SKM-1 treated with dmso at 0.1 percent for 144 hours (cell line): ENCODE data around the gene PC.

ENCODE experiments used
- DNase-seq: peaks from one replicate; lab custom pipeline; 2025; ENCODE audit not compliant: unreplicated experiment; lab: John Stamatoyannopoulos, UW

PC gene

DNA sequence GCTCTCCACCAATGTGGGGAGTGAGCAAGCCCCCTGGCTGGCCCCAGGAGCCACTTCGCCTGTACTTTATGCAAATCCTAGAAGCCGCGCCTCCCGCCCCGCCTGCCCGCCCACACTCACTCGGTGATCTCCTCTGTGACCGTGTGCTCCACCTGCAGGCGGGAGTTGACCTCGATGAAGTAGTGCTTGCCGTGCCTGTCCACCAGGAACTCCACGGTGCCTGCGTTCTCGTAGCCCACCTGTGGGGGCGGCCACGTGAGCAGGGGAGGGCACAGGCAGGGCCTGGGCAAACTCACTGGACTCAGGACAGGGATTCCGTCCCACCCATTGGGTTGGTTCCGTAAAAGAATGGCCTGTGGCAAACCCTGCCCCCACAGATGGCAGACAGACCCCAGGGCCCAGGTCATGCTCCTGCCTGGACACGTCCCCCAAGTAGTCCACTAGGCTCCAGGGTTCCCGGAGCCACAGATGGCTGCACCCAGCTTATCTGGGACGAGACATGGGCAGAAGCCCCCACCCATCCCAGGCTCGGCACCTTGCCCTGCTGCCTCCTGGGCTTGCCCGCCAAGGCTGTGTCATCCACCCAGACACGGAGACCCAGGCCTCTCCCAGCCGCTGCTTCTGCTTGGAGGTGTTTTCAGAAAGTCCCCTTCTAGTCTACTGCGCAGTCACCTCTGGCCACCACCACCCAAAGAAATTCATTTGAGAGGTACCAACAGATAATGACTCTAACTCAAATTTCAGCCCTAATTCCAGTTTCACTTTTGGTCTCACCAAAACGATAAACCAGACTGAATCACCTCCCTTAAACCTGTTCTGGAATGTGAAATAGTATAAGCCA lies 89.2 kb downstream of the PC start:
- no peak for DNase-seq

DNA sequence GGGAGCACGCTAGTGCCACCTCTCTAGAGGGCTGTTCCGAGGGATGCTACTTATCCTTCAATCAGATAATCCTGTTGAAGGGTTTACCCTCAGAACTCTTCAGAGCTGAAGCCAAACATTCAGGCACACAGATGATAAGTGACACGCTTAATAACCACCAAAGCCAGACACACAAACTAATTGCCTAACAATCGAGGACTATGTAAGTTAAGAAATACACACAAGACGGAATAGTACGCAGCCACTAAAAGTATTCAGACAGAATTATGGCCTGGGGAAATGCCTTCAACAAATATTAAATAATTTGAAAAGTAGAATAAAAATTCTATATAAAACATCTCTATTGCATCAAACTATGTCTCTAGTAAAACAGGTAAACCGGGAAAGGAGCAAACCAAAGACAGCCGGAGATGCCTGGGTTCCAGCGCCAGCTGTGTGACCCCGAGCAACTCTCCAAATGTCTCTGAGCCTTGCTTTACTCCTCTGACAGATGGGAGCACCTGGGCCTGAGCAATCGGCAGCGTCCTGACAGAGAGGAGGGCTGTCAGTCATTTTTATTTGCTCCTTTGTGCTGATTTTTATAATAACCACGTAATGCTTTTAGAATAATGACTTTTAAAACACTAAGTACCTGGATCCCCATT lies 90.0 kb downstream of the PC start:
- DNase-seq = no peak

DNA sequence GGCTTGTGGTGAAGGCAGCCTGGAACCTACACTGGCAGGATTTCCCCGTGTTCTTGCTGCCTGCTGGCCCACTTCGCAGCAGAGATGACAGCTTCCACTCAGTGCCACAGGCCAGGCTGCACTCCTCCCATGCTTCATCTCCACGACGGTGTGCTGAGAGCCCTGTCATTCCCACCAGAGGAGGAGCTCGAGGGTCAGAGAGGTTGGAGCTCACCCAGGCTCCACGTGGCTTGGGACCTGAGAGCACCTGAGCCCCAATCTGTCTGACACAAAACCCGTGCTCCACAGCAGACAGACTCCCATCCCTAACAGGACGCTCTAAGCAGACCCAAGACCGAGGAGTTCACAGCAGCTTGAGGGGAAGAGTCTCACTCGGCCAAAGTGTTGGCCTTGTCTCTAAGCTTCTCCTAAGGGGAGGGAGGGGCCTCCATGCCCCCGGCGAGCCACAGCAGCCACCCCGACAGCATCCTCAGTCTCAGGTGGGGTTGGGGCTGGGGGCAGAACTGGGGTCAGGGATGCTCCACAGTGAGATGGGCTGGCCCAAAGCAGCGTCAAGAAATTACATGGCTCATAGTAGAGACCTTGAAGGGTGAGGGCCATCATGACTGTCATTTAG lies 90.7 kb downstream of the PC start:
- DNase-seq = no peak

DNA sequence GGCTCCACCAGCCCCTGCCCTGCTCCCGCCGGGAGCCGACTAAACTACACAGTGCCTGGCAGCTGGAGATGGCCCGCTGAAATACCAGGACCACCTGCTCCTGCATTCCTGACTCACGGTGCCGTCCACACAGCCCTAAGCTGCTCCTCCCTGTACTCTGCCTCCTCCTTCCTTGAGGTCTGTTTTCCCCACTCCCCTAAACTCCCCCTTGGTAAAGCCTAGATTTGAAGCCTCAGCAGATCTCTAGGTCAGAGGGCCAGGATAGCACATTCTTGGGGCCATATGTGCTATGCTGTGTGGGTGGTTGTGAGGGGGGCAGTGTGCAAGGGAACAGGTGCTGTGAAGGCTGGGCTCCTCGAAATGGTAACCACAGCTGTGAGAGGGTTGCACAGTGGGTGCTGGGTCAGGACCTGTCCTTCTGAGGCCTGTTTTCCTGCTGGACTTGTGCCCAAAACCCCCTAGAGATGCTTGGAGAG lies 91.6 kb downstream of the PC start:
- no peak for DNase-seq

DNA sequence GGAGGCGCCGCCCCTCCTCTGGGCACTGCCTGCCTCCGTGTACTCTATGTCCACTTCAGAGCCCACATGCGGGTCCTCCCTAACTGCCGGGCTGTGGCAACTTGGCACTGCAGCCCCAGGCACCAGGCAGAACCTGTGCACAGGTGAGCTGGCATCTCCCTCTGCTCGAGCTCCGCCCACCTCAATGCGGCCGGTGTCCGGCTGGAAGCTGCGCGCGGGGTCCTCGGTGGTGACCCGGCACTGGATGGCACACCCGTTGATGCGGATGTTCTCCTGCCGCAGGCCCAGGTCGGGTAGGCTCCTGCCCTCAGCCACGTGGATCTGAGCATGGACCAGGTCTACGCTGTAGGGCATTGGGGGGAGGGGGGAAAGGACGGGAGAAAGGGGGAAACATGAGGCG lies 92.2 kb downstream of the PC start:
- no peak for DNase-seq

DNA sequence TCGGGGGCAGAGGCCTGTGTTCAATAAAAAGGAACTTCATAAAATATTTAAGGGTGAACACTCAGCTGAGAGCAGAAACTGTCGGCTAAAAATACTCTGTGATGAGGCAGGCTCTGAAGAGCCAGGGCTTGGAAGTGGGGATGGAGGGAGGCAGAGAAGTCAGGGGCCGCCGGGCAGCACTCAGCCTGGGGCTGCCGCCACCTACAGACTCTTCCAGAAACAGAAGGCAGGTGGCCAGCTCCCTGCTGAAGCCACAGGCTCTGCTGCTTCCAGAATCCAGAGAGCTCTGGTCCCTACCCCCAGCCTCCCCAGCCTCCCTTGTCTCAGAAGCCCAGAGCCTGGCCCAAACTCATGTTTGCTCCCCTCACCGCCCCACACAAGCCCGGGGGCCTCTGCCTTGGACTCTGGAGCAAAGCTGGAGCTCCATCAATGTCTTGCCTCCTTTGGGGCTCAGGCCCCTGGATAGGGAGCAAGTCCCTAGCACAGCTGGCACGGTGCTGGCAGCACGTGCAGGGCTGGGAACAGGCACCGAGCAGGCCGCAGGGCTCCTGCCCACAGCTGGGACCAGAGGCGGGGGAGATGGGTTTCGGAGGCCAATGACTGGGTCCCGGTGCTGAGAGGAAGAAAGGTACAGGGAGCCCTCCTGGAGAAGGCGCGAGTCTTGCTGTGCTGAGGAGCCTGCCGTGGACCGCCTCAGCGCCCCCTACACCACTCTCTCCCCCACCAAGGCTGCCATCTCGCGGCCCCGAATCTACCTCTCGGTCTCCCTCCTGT lies 93.1 kb downstream of the PC start:
- no peak for DNase-seq

DNA sequence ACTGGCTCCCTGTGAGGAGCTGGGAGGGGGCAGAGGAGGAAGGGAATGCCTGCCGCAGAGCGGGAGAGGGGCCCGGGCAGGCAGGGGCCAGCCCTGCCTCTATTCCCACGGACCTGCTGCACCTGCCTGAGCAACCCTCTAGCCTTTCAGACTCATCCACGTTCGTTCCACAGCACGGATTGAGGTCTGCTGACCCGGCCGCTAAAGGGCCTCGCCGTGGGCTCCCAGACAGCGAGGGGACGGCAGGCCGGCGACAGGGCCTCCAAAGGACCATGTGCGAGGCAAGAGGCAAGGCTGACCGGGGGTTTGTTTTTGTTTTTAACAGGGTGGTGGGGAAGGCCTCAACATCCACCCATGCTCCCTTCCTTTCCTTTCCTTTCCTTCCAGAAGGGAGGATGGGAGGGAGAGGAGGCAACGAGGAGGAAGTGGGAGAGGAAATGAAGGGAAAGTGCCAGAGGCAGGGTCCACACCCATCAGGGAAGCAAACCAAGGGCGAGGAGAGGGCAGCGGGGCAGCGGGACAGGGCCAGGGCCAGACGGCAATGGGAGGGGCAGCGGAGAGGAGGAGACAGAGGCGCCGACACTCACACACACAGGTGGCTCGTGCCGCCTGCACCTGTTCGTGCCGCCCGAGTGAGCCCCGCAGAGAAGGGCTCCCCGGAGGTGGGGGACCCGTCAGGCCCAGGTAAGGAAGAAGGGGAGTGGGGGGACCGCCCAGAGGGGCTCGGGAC lies 93.8 kb downstream of the PC start:
- no peak for DNase-seq

DNA sequence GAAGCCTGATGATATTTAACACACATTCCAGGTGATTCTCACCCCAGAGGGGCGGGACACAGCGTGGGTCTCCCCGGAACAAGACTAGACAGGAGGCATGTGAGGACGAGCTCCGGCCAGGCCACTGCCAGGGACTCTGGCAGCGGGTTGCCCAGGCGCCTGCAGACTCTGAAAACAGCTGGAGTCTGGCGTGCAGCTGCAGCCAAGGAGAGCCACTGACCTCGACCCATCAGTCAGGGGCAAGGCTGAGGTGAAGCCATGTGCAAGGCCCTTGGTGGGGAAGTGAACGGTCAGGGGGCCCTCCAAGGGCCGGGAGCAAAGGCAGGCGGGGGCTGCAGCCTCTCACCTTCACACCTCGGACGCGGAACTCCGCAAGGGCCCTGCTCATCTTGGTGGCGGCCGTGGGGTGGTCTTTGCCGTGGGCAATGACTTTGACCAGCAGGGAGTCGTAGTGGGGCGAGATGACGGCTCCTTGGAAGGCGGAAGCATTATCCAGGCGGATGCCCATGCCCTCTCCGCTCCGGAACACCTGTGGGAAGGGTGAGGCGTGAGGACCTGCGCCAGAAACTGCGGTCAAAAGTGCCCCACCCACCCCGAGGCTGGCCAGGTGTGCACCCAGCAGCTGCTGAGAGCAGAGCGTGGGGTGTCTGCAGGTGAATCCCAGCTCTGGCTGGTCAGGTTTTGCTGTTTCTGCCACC lies 94.6 kb downstream of the PC start:
- DNase-seq = no peak

DNA sequence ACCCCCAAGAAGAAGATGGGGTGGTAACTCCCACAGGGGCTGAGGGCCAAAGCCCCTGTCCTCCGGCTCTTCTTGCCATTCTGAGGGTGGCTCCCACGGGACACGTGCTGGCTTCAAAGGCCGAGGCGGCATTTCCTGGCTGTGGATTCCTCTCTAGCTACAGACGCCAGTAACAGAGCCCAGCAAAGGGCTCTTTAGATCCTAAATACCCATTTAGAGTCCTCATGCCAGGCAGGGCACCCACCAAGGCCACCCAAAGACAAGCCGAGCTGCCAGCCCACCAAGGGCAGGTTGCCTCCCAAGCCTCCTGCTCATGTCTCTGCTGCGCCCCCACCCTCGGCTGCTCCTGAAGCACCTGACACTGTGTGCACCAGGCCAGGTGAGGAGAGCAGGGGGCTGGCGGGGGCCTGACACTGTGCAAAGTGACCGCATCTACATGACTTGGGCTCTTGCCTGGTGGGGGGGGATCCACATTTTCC lies 95.6 kb downstream of the PC start:
- no peak for DNase-seq

DNA sequence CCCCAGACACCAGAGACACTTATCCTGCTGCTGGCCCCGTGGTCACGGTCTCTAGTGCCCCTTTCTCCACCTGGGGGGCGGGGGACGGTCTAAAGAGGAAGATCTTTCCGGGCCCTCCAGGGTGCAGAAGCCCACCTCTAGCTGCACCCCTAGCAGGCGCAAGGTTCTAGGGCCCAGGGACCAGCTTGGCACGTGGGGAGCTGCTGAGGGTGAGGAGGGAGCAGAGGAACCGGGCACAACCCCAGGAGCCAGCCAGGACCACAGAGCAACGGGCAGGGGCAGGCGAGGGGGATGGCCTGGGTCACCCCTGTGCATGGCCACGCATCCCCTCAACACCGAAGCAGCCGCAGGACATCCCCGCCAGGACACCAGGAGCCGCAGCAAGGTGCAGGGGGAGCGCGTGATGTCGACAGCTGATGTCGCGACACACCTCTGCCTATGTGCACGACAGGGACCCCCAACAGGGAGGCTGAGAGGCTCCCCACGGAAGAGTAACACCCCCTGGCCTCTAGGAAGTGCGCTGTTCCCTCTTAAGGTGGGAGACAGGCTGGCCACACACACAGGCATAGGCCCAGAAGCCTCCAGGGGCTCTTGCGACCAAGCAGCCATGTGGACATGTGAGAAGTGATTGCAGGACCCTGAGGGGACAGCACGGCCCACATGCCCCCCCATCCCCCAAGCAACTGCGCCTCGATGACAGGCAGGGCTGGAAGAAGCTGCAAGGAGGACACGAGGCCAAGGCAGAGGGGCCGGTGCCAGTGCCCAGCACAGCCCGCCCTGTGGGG lies 96.2 kb downstream of the PC start:
- no peak for DNase-seq

DNA sequence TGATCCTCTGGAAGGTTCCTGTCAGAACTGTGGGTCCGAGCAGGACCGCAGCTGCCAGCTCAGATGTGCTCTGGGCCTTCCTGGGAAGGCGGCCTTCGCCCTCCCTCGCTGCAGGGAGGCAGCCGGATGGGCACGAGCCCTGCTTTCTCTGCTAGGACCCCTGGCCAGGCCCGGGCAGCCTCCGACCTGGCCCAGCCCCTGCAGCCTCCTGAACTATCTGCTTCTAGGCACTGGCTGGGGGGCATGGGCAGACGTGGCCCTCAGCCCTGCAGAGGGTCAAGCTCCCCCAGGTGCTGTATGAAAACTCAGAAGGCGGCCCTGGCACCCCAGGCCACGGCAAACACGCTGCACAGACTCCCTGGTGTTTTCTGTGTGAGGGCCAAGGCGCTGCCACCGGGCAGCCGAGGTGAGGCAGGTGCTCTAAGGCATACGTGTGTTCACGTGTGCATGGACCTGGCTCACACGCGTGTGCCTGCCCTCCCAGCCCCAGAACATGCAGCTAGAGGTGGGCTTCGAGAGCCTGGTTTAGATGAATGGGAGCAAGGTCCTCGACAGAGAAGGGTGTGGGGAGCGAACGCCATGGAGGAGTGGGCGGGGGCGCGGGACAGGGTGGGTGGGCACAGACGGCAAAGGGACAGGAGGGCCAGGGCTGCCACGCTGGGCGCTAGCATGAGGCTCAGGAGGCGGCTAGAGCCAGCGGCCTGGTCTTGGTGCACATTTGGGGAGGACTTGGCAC lies 97.0 kb downstream of the PC start:
- no peak for DNase-seq

DNA sequence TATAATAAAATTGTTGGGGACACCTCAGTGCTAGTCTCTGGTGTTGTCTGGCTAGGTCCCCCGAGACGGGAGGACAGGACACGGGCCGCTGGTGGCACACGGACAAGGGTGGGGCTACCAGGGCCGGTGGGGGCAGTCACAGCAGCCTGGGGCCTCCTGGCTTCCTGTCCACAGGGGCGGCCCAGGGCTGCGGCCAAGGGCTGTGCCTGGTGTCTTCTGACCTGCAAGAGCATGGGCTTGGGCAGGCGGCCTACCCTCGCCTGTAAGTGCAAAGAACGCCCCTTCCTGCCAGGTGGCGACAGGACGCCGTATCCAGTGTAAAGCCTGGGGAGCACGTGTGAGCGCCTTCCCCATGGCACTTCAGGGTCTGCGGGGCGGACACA lies 97.7 kb downstream of the PC start:
- DNase-seq = no peak

DNA sequence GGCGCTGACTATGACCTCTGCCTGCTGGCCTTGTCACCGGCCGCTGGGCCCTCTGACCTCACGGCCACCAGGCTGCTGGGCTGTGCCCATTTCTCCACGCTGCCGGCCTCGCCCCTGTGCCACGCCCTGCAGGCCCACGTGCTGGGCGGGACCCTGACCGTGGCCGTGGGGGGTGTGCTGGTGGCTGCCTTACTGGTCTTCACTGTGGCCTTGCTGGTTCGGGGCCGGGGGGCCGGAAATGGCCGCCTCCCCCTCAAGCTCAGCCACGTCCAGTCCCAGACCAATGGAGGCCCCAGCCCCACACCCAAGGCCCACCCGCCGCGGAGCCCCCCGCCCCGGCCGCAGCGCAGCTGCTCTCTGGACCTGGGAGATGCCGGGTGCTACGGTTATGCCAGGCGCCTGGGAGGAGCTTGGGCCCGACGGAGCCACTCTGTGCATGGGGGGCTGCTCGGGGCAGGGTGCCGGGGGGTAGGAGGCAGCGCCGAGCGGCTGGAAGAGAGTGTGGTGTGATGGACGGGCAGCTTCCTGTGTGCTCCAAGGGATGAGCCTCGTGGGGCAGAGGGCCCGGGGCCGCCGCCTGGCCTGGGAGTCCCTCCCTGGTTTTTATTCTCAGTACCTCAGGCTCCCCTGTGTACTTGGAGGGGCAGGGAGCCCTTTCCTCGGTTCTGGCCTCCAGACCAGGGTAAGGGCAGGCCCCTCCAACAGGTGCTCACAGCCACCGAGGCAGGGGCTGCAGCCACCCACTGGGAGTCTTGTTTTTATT lies 98.3 kb downstream of the PC start:
- no peak for DNase-seq

DNA sequence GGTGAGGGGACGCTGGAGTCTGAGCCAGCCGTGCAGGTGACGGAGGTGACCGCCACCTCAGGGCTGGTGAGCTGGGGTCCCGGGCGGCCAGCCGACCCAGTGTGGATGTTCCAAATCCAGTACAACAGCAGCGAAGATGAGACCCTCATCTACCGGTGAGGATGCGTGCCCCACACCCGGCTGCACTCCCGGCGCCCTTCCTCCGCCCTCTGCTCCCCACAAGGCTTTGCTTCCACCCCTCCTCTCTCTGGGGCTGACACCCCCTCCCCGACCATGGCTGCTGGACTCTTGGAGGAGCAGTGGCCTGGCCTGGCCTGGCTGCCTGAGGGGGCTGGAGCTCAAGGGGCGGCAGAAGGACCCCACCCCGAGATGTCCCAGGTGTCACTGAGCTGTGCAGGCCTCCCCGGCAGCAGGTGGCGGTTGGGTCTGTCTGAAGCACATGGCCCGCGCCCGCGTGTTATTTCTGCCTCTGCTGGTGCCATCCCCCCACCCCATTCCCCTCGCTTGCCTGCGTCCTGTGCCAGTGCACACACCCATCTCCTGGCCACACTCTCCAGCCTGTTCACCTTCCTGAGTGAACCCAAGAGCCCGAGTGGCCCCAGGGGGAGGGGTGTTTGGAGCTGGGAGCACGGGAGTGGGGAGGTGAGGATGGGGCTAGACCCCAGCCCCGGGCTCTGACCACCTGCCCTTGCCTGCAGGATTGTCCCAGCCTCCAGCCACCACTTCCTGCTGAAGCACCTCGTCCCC lies 99.1 kb downstream of the PC start:
- DNase-seq = no peak

DNA sequence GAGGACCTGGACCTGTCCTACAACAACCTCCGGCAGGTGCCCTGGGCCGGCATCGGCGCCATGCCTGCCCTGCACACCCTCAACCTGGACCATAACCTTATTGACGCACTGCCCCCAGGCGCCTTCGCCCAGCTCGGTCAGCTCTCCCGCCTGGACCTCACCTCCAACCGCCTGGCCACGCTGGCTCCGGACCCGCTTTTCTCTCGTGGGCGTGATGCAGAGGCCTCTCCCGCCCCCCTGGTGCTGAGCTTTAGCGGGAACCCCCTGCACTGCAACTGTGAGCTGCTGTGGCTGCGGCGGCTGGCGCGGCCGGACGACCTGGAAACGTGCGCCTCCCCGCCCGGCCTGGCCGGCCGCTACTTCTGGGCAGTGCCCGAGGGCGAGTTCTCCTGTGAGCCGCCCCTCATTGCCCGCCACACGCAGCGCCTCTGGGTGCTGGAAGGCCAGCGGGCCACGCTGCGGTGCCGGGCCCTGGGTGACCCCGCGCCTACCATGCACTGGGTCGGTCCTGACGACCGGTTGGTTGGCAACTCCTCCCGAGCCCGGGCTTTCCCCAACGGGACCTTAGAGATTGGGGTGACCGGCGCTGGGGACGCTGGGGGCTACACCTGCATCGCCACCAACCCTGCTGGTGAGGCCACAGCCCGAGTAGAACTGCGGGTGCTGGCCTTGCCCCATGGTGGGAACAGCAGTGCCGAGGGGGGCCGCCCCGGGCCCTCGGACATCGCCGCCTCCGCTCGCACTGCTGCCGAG lies 99.8 kb downstream of the PC start:
- DNase-seq = no peak

DNA sequence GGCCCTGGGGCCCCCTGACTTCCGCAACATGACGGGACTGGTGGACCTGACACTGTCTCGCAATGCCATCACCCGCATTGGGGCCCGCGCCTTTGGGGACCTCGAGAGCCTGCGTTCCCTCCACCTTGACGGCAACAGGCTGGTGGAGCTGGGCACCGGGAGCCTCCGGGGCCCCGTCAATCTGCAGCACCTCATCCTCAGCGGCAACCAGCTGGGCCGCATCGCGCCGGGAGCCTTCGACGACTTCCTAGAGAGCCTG lies 100.3 kb downstream of the PC start:
- DNase-seq = no peak
